ENCODE measurements around the gene TRAT1.

- TF ChIP-seq, protein P1, sequence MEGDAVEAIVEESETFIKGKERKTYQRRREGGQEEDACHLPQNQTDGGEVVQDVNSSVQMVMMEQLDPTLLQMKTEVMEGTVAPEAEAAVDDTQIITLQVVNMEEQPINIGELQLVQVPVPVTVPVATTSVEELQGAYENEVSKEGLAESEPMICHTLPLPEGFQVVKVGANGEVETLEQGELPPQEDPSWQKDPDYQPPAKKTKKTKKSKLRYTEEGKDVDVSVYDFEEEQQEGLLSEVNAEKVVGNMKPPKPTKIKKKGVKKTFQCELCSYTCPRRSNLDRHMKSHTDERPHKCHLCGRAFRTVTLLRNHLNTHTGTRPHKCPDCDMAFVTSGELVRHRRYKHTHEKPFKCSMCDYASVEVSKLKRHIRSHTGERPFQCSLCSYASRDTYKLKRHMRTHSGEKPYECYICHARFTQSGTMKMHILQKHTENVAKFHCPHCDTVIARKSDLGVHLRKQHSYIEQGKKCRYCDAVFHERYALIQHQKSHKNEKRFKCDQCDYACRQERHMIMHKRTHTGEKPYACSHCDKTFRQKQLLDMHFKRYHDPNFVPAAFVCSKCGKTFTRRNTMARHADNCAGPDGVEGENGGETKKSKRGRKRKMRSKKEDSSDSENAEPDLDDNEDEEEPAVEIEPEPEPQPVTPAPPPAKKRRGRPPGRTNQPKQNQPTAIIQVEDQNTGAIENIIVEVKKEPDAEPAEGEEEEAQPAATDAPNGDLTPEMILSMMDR (IDR thresholded peaks at IDR 0.05; ENCODE audit: borderline replicate concordance, extremely low read depth, low read length, poor library complexity, severe bottlenecking) = no peak
- TF ChIP-seq EZH2 (IDR thresholded peaks at IDR 0.05; ENCODE audit: borderline replicate concordance, low read depth, low read length, severe bottlenecking) = no peak
Measured at GRCh38 chr3:108897883-108898282, 75.3 kb downstream of the TRAT1 start.

All from DND-41 (cell line).